ENCODE measurements around the gene CRIP3. TPM values are rescaled to one million over a fixed set of nuclear protein-coding genes. Genes with fewer than 3 reads are reported as not detected.

CRIP3 gene
- total and polyA plus RNA-seq, 10 of the 15 experiments (the other 5 are each of a cell fraction or from before 2014, with no cell fraction given): 1.5 to 9.2 (median 2.2) TPM

DNA sequence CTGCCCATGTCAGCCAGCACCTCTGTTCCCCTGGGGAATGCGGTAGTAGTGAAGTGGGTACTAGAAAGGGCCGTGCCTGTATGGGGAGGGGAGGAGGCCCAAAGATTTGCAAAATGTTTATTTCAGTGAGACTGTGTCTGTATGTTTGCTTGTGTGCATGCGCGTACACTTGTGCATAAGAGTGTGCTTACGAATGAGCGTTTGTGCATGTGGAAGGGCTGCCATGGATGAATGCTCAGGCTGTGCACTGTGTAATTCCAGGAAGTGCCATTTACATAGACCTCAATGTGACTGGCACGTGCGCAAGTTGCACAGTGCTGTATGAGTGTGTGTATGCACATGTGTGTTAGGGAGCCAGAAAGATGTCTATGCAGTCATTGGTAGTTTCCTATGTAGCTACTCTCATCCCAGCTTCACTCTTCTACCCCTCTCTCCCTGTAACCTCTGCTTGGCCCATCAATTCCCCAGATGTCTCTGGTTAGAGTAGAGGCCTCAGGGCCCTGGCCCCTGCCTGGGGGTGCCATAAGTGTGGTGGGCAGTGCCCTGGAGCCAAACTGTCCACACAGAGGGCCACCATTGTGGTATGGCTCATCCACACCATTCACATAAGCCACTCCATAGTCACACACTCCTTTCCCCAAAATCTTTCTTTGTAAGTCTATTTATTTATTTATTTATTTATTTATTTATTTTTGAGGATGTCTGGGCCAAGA is 37.4 kb downstream of the CRIP3 start (continued):
- TF ChIP-seq, protein P1, sequence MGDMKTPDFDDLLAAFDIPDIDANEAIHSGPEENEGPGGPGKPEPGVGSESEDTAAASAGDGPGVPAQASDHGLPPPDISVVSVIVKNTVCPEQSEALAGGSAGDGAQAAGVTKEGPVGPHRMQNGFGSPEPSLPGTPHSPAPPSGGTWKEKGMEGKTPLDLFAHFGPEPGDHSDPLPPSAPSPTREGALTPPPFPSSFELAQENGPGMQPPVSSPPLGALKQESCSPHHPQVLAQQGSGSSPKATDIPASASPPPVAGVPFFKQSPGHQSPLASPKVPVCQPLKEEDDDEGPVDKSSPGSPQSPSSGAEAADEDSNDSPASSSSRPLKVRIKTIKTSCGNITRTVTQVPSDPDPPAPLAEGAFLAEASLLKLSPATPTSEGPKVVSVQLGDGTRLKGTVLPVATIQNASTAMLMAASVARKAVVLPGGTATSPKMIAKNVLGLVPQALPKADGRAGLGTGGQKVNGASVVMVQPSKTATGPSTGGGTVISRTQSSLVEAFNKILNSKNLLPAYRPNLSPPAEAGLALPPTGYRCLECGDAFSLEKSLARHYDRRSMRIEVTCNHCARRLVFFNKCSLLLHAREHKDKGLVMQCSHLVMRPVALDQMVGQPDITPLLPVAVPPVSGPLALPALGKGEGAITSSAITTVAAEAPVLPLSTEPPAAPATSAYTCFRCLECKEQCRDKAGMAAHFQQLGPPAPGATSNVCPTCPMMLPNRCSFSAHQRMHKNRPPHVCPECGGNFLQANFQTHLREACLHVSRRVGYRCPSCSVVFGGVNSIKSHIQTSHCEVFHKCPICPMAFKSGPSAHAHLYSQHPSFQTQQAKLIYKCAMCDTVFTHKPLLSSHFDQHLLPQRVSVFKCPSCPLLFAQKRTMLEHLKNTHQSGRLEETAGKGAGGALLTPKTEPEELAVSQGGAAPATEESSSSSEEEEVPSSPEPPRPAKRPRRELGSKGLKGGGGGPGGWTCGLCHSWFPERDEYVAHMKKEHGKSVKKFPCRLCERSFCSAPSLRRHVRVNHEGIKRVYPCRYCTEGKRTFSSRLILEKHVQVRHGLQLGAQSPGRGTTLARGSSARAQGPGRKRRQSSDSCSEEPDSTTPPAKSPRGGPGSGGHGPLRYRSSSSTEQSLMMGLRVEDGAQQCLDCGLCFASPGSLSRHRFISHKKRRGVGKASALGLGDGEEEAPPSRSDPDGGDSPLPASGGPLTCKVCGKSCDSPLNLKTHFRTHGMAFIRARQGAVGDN (IDR thresholded peaks at IDR 0.05): peak; percentile 44; the same call in 1 of the 2 replicates
- TF ChIP-seq MTA3 (IDR thresholded peaks at IDR 0.05; ENCODE audit: borderline replicate concordance, low read length): no peak
- TF ChIP-seq ZNF384 (IDR thresholded peaks at IDR 0.05; ENCODE audit: borderline replicate concordance, low read depth, low read length): no peak
- peak; percentile 84 for TF ChIP-seq MEF2B (IDR thresholded peaks at IDR 0.05; ENCODE audit: partially characterized antibody, poor library complexity, severe bottlenecking)
- peak; percentile 79 for TF ChIP-seq ZSCAN29 (IDR thresholded peaks at IDR 0.05)
- TF ChIP-seq, protein P2, sequence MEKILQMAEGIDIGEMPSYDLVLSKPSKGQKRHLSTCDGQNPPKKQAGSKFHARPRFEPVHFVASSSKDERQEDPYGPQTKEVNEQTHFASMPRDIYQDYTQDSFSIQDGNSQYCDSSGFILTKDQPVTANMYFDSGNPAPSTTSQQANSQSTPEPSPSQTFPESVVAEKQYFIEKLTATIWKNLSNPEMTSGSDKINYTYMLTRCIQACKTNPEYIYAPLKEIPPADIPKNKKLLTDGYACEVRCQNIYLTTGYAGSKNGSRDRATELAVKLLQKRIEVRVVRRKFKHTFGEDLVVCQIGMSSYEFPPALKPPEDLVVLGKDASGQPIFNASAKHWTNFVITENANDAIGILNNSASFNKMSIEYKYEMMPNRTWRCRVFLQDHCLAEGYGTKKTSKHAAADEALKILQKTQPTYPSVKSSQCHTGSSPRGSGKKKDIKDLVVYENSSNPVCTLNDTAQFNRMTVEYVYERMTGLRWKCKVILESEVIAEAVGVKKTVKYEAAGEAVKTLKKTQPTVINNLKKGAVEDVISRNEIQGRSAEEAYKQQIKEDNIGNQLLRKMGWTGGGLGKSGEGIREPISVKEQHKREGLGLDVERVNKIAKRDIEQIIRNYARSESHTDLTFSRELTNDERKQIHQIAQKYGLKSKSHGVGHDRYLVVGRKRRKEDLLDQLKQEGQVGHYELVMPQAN (conservative IDR thresholded peaks at IDR 0.05): no peak
- TF ChIP-seq, protein P3, sequence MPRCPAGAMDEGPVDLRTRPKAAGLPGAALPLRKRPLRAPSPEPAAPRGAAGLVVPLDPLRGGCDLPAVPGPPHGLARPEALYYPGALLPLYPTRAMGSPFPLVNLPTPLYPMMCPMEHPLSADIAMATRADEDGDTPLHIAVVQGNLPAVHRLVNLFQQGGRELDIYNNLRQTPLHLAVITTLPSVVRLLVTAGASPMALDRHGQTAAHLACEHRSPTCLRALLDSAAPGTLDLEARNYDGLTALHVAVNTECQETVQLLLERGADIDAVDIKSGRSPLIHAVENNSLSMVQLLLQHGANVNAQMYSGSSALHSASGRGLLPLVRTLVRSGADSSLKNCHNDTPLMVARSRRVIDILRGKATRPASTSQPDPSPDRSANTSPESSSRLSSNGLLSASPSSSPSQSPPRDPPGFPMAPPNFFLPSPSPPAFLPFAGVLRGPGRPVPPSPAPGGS (IDR thresholded peaks at IDR 0.05; ENCODE audit: borderline replicate concordance, insufficient read depth, low read depth, low read length, poor library complexity, severe bottlenecking): no peak
- TF ChIP-seq, protein P4, sequence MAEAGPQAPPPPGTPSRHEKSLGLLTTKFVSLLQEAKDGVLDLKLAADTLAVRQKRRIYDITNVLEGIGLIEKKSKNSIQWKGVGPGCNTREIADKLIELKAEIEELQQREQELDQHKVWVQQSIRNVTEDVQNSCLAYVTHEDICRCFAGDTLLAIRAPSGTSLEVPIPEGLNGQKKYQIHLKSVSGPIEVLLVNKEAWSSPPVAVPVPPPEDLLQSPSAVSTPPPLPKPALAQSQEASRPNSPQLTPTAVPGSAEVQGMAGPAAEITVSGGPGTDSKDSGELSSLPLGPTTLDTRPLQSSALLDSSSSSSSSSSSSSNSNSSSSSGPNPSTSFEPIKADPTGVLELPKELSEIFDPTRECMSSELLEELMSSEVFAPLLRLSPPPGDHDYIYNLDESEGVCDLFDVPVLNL (IDR thresholded peaks at IDR 0.05; ENCODE audit: low read depth, low read length): no peak
- TF ChIP-seq, protein P5, sequence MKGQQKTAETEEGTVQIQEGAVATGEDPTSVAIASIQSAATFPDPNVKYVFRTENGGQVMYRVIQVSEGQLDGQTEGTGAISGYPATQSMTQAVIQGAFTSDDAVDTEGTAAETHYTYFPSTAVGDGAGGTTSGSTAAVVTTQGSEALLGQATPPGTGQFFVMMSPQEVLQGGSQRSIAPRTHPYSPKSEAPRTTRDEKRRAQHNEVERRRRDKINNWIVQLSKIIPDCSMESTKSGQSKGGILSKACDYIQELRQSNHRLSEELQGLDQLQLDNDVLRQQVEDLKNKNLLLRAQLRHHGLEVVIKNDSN (IDR thresholded peaks at IDR 0.05; ENCODE audit: borderline replicate concordance, extremely low read length, insufficient read depth, low read depth, low read length): peak; percentile 35
- no peak for TF ChIP-seq JUNB (IDR thresholded peaks at IDR 0.05)
- TF ChIP-seq, protein P6, sequence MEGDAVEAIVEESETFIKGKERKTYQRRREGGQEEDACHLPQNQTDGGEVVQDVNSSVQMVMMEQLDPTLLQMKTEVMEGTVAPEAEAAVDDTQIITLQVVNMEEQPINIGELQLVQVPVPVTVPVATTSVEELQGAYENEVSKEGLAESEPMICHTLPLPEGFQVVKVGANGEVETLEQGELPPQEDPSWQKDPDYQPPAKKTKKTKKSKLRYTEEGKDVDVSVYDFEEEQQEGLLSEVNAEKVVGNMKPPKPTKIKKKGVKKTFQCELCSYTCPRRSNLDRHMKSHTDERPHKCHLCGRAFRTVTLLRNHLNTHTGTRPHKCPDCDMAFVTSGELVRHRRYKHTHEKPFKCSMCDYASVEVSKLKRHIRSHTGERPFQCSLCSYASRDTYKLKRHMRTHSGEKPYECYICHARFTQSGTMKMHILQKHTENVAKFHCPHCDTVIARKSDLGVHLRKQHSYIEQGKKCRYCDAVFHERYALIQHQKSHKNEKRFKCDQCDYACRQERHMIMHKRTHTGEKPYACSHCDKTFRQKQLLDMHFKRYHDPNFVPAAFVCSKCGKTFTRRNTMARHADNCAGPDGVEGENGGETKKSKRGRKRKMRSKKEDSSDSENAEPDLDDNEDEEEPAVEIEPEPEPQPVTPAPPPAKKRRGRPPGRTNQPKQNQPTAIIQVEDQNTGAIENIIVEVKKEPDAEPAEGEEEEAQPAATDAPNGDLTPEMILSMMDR (IDR thresholded peaks at IDR 0.05 in 2 of 3, conservative IDR thresholded peaks at IDR 0.05 in 1 of 3; ENCODE audit: control insufficient read depth in 2 of 3, extremely low read depth in 1 of 3, insufficient read depth in 1 of 3, low read depth in 3 of 3, low read length in 3 of 3): no peak
- no peak for TF ChIP-seq TAF1 (IDR thresholded peaks at IDR 0.05; ENCODE audit: borderline replicate concordance, low read depth, low read length)
- TF ChIP-seq, protein P7, sequence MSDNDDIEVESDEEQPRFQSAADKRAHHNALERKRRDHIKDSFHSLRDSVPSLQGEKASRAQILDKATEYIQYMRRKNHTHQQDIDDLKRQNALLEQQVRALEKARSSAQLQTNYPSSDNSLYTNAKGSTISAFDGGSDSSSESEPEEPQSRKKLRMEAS (IDR thresholded peaks at IDR 0.05; ENCODE audit: low read depth, low read length): 0 out of 2 replicates have a peak, but pooled peaks have one; percentile 21
- no peak for TF ChIP-seq NFYA (IDR thresholded peaks at IDR 0.05; ENCODE audit: borderline replicate concordance, low read depth, low read length)
- TF ChIP-seq TARDBP (IDR thresholded peaks at IDR 0.05; ENCODE audit: borderline replicate concordance): no peak
